Stimulated activated CD8-positive, alpha-beta memory T cell treated with anti-CD3 and anti-CD28 coated beads, Interleukin-12 subunit alpha, Interleukin-12 subunit beta, amount 100 ng/mL, for 24 hours (primary cell): Measurements from ENCODE around the gene CENPF.
"Not testable (repeated sequence)": the region's sequence is repeated elsewhere in the genome, so short reads cannot be mapped to it uniquely, and the experiment has no call there.

Experiments used
- DNase-seq: peaks from one replicate; pipeline ENCODE4 v3.0.0-alpha.2; 2020; ENCODE audit errors: extremely low read depth

Gene CENPF, protein sequence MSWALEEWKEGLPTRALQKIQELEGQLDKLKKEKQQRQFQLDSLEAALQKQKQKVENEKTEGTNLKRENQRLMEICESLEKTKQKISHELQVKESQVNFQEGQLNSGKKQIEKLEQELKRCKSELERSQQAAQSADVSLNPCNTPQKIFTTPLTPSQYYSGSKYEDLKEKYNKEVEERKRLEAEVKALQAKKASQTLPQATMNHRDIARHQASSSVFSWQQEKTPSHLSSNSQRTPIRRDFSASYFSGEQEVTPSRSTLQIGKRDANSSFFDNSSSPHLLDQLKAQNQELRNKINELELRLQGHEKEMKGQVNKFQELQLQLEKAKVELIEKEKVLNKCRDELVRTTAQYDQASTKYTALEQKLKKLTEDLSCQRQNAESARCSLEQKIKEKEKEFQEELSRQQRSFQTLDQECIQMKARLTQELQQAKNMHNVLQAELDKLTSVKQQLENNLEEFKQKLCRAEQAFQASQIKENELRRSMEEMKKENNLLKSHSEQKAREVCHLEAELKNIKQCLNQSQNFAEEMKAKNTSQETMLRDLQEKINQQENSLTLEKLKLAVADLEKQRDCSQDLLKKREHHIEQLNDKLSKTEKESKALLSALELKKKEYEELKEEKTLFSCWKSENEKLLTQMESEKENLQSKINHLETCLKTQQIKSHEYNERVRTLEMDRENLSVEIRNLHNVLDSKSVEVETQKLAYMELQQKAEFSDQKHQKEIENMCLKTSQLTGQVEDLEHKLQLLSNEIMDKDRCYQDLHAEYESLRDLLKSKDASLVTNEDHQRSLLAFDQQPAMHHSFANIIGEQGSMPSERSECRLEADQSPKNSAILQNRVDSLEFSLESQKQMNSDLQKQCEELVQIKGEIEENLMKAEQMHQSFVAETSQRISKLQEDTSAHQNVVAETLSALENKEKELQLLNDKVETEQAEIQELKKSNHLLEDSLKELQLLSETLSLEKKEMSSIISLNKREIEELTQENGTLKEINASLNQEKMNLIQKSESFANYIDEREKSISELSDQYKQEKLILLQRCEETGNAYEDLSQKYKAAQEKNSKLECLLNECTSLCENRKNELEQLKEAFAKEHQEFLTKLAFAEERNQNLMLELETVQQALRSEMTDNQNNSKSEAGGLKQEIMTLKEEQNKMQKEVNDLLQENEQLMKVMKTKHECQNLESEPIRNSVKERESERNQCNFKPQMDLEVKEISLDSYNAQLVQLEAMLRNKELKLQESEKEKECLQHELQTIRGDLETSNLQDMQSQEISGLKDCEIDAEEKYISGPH (N-terminal part only)

DNA sequence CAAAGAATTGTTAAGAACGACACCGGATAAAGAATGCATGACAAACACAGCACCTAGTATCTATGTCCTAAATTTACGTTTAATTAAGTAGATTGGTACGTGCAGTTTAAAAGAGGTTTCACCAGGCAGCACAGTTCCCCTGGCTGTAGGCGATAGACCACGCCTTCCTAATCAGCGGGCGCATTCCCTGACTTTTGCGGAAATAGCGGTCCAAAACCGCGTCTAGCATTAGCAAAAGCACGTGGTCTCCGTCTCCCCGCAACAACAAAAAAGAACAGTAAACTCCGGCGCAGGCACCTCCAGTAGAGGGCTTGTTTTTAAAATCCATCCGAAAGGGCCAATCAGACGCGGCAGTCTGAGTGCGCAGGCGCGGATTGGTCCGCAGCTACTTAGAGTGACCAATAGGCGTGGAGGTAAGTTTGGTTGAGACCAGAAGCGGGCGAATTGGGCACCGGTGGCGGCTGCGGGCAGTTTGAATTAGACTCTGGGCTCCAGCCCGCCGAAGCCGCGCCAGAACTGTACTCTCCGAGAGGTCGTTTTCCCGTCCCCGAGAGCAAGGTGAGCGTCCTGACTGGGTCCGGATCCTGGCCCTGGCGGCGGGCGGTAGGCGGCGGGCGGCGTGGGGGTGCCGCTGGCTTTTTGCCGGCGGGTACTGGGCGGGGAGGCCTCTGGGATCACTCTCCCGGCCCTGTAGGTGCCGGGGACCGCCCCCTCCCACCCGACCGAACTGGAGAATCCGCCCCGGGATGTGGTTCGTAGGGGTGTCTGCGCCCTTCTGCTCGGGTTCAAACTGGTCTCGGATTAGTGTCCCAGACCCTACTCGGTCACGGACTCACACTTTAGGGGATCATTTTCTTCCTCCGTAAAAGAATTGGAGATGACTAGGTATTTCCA lies at the start of gene CENPF:
TSS of gene CENPF (plus strand) at position 432 of the 894 bp plus-strand sequence. CDS start 10,560 bp downstream, outside the sequence.
- DNase-seq, result peak; percentile 79

DNA sequence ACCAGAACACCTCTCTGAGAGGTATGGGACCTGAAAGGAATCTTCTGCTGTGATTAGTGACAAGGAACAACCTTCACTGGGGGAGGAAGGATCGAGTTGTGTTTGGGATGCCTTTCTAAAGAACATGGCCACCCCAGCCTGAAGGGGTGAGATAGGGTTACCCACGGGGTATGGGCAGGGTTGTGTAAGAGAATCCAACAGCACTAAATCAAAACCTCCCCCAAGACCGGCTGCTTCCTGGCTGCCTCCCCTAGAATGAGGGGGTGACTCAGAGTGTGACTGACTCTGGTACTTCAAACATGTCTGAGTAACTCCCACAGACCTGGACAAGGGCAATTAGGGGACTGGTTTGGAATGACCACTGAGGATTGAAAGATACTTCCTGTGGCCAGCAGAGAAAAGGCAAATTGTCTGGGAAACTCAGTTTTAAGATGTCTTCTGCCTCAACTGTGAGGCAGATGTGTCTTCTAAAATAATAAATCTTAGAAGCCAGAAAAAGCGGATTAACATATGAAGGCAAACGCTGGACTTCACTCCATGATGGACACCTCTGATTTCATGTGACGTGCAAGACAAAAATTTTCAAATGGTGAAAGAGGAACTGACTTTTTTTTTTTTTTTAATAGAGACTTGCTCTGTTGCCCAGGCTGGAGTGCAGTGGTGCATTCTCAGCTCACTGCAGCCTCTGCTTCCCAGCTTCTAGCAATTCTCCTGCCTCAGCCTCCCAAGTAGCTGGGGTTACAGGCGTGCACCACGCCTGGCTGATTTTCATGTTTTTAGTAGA lies 44.9 kb upstream of the CENPF start:
- no peak for DNase-seq

DNA sequence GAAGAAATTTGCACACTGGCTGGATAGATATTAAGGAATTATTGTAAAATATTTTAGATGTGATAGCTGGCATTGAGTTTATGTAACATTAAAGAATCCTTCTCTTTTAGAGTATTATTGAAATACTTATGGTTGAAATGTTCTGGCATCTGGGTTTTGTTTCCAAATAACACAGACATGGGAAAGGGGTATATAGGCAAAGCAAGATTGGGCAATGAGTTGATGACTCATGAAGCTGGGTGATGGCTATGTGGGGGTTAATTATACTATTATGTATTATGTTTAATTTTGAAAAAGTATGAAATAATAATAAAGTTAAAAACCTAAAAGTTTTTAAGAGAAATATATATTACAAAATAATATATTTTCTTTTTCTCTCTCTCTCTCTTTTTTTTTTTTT lies 39.1 kb upstream of the CENPF start:
- no peak for DNase-seq

DNA sequence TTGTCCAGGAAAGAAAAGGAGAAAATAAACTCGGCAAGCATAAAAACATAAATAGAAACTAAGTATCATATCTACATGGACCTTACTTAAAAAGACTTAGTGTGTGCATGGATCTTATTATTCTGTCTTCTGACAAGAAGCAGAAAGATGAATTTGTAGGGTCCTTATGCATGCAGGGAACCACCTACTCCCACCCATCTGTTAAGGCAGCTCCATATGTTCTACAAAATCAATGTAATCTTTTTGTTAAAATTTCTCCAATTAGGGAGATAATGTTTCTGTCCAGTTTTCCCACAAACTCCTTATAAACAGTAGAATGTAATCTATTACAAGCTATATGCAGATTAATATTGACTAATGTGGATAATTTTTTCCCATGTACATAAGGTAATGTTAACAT lies 37.7 kb upstream of the CENPF start:
- DNase-seq, result no peak

DNA sequence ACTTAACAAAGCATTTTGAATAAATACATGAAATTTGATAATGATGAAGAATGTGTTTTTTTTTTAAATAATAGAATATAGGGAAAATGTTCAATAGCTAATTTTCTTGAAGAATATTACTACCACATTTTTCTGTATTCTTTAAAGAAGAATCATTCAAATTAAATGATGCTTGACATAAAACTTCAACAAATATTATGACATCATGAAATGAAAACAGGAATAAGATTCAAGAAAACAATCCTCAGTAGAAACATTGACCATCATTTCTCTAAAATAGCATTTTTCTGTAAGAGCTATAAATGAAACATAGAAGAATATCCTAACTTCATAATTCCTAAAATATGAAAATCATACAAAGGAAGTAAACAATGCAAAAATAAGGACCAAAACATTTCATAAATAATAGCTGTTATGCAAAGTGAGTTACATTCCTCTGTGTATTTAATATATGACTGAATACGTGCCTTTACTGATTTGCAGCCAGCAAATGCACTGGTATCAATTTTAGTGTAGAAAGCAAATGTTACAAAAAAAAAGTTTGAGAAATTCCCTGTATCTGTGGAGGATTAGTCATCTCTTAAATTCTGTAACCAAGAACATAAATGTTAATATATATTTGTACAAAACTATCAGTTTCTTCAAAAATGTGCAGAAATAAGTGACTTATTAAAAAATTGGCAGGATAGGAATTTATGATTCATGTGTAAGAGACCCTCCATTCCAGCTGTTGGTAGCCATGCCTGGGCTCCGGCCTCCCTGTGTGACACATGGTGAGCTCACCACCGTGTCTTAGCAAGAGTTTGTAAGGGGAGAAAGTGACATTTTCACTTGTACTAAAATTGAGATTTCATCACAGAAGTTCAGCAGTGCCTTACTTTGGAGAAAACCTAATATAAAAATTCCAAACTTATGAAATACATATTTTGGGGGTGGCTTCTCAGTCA lies 36.6 kb upstream of the CENPF start:
- DNase-seq, result no peak

DNA sequence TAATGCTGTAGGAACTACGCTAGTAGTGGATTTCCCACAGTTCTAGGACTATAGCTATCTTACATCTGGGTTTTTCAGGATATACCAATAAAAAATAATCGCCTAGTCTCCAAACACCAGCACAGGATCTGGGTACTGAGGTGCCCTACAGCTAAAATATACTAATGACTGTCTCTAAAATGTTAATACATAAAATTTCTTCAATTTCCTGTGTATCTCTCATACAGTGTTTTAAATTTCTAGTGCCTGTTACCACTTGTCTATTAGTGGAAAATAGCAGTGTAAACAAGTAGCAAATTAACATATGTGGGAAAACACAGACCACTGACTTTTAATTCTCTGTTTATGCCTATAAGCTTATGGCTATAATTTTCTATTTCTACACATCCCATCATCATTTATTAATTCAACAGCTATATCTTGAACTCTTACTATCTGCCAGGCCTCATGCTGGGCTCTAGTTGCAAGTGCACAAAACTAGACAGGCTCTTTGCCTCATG lies 35.5 kb upstream of the CENPF start:
- no peak for DNase-seq

DNA sequence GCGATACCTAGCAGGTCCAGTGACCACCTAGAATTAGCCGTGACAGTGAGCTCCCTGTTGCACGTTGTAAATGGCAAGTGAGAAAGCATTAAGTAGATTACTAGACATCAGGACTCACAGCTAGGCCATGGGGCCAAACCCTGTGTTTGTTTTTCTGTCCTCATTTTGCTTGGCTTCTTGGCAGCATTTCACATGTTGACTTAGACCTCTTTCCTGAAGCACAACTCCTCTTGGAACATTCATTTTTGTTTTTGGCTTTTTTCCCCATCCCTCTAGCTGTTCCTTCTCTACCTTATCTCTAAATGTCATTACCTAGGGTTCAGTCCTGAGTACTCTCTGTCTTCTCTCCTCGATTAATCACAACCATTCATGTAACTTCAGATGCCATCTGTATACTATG lies 34.7 kb upstream of the CENPF start:
- no peak for DNase-seq

DNA sequence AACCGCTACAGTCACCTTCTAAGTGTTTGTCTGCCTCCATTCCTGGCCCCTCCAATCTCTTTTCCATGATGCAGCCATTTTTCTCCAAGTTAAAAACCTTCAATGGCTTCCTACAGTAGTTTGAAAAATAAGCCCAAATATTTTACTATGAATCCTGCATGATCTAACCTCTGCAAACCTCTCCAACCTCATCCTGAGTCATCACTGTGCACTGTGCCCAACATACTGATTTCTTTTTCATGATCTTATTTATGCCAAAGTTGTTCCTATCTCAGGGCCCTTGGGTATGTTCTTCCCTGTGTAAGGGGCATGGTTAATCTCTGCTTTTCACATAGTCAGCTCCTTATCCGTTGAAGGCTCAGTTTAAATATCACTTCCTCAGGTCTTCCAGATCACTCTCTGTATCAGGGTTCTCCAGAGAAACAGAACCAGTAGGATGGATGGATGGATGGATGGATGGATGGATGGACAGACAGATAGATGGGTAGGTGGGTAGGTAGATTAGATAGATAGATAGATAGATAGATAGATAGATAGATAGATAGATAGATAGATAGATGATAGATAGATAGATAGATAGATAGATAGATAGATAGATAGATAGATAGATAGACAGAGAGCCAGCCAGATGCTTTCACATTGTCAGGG lies 33.5 kb upstream of the CENPF start:
- no peak for DNase-seq

DNA sequence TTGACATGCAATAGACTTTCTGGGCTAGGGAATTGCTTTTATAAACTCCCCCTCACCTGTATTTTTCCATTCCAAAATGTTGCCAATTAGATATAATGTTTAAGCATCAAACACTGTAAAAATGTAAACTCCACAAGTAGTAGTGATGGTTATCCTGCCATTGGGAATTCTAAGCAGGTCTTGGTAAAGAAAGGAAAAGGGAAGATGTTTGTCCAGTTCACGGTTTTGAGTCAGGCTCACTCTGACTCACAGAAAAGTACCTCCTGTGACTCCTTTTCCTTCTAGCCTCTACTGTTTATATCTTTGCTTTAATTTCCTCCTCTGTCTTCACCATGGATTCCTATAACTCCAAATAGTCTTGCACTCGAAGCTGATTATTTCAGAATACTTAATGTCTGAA lies 32.6 kb upstream of the CENPF start:
- no peak for DNase-seq

DNA sequence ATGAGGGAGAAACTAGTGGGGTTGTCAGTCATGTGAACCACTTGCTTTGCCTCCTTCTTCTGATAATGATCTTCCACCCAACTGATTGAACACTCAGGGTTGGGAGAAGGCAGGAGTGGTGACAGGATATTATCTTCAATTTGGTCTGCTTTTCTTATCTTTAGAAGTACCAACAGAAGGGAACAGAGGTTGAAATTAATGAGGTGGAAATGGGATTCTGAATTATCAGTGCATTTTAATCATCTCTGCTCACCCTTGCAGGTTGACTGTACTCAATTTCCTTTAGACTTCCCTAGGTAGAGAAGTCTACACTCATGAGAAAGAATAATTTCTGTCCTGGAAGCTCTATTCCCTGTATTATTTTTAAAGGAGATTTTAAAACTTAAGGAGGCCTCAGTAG lies 31.7 kb upstream of the CENPF start:
- no peak for DNase-seq

DNA sequence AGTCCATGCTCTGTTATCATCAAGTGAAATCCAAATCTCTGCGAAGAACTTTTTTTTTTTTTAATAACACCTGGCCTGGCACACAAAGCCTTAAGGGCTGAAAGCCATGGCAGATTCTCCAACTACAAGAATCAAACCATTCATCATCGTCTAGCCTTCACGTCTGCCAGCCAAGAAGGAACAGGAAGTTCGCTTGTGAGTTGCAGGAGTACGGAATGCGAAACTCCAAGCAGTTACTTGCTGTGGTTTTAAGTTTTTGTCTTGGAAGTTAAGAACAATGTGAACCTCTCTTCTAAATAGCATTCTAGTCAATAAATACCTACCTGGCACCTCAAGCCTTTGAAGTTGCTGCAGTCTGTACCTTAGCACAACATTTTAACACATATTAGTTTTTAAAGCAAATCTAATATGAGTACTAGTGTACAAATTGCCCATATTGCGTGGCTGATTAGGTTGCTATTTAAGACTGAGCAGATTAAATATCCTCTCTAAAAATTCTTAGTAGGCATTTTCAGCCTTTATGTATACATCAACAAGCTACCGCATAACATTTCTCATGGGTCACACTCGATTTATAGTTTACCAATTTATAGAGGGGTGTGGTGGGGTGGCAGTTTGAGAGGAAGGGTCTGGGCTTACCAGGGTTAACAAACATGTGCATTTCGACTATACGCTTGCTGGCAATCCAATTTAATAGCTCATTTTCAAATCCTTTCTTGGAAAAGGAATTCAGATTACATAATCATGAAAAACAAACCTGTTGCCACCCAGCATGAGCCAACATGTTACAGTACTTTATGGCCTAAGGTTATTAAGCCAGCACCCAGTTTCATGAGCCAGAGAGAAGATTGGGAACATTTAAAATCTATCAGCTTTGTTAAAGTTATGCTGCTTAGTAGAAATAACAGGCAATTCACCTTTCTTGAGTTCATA lies 29.3 kb upstream of the CENPF start:
- DNase-seq, result no peak

DNA sequence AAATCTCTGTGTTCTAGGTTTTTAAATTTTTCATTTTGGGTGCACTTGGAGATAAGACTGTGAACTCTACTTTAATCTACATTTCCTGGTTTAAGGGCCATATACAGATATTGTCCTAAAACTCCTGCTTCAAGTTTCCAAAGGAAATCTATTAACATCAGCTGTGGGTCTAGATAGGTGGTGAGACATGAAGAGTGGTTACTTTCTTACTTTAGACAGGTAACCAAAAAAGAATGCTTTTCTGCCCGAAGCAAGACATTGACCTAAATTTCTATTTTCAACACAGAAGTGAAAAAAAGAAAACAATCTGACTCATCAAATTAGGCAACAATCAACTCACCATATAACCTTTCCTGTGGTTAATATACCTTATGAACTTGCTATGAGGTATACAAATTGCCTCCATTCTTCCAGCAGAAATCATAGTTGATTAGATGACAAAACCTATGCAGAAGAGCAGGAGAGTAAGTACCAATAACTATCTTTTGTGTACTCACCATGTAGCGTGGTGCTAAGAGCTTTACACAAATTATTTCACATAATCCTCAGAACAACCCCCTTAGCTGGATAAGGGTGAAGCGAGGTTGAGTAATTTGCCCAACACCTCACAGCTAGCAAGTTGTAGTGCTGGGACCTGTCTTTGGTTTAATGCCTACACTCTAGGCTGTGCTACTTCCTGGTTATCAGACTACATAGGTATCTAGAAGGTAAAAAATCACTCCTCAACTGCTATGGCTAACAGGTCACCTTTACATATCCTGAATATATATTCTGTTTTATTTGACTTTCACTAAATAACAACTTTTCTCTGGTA lies 28.2 kb upstream of the CENPF start:
- DNase-seq, result no peak

DNA sequence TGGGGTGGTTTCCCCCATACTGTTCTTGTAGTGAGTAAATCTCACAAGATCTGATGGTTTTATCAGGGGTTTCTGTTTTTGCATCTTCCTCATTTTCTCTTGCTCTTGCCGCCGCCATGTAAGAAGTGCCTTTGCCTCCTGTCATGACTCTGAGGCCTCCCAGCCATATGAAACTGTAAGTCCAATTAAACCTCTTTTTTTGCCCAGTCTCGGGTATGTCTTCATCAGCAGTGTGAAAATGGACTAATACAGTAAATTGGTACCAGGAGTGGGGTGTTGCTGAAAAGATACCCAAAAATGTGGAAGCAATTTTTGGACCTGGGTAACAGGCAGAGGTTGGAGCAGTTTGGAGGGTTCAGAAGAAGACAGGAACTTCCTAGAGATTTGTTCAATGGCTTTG lies 26.9 kb upstream of the CENPF start:
- not testable (repeated sequence) for DNase-seq

DNA sequence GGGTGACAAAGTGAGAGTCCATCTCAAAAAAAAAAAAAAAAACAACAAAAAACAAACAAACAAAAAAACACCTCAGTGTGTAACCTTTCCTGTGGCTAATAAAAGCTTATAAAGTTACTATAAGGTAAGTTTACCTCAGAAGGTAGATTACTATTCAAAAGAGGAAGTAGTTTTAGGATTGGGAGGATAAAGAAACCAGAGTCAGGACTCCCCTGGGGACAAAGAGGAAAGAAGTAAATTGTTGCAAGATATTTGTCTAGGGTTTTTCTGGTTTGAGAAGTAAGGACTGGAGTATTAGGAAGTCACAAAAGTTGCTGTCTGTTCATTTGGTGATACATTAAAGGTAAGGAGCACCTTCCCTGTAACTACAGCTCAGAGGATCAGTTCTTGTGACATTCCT lies 23.8 kb upstream of the CENPF start:
- DNase-seq, result no peak

DNA sequence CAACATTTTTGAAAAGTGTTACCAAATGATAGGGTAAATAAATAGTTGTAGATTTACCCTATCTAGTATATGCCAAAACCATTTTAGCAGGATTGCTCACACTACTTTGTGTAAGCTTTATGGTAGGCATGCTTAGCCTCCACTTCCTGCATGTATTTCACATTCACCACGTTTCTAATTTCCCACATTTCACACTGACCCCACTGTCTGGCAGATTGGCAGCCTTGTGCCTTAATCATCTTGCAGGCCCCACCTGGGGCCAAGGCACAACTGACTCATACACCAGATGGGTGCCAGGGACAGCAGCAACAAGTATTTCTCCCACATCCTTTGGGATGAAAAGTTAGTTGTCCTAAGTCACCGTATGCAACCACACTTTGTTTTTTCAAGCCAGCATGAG lies 21.2 kb upstream of the CENPF start:
- no peak for DNase-seq

DNA sequence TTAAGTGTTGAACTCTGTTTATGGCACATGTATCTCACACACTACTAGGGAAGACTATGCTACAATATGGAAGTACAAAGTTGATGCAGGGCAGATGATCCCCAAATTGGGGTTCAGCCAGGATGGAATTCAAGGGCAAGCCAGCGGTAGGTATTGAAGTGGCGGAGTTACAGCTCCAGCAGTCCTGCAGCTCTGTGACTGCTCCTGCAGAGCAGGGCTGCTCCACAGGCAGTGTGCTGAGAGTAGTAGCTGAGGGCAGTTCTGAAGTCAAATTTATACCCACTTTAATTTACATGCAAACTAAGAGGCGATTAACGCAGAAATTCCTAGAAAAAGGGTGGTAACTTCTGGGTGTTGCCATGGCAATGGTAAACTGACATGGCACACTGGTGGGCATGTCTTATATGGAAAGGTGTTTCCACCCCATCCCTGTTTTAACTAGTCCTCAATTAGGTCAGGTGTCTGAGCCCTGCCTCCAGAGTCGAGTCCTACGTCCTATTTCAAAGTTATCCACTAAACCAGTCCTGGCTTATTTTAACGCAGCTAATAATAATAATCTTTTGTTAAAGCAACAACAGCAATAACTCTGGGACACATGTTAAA lies 20.6 kb upstream of the CENPF start:
- no peak for DNase-seq
